Osteoblast (primary cell): Measurements from ENCODE around the gene ZNF784. TPM values are rescaled to one million over a fixed set of nuclear protein-coding genes. Genes with fewer than 3 reads are reported as not detected.

Experiments used
- DNase-seq: peaks from one replicate; pipeline ENCODE4 v3.0.0; 2011; ENCODE audit warnings: low spot score, mixed read lengths; ENCODE audit not compliant: insufficient read length; ENCODE audit errors: missing footprints
- H2AFZ ChIP-seq: 2 replicates; pipeline ENCODE4 v1.6.0; 2011; ENCODE audit warnings: mild to moderate bottlenecking, low read length
- H3K27ac ChIP-seq: 2 replicates; pipeline ENCODE4 v1.5.1; 2011; ENCODE audit warnings: mild to moderate bottlenecking, low read depth, low read length, moderate library complexity
- H3K27me3 ChIP-seq: 2 replicates; pipeline ENCODE4 v1.6.0; 2012; ENCODE audit warnings: mild to moderate bottlenecking, control low read depth, inconsistent platforms, low read length, moderate library complexity; ENCODE audit not compliant: insufficient read depth
- H3K36me3 ChIP-seq: 2 replicates; pipeline ENCODE4 v1.5.1; 2011; ENCODE audit warnings: mild to moderate bottlenecking, low read length, control low read depth, moderate library complexity; ENCODE audit not compliant: insufficient read depth
- H3K4me1 ChIP-seq: 2 replicates; pipeline ENCODE4 v1.5.1; 2011; ENCODE audit warnings: mild to moderate bottlenecking, low read length, control low read depth, moderate library complexity; ENCODE audit not compliant: insufficient read depth
- H3K4me2 ChIP-seq: 2 replicates; pipeline ENCODE4 v1.6.0; 2011; ENCODE audit warnings: mild to moderate bottlenecking, low read length; ENCODE audit not compliant: insufficient read depth
- H3K4me3 ChIP-seq: fragments of 200-600 bp; sonication (generic); 3 replicates; pipeline ENCODE4 v1.5.1; 2012; ENCODE audit warnings: mild to moderate bottlenecking, low read length, inconsistent platforms; ENCODE audit not compliant: insufficient read depth
- H3K79me2 ChIP-seq: 2 replicates; pipeline ENCODE4 v1.6.0; 2012; ENCODE audit warnings: mild to moderate bottlenecking, low read length, control low read depth, inconsistent platforms; ENCODE audit not compliant: insufficient read depth
- H3K9me3 ChIP-seq: 2 replicates; pipeline ENCODE4 v1.5.1; 2011; ENCODE audit warnings: low read depth, low read length, control low read depth
- H4K20me1 ChIP-seq: 2 replicates; pipeline ENCODE4 v1.6.0; 2012; ENCODE audit warnings: mild to moderate bottlenecking, low read length, control low read depth; ENCODE audit not compliant: insufficient read depth
- CTCF ChIP-seq: IDR thresholded peaks from 2 replicates; pipeline ENCODE4 v1.5.1; 2011; ENCODE audit warnings: mild to moderate bottlenecking, low read depth, low read length, moderate library complexity; ENCODE audit errors: extremely low read depth
- total RNA-seq: library from RNA; depleted of rRNA; stranded (reverse); fragments of >200 nt; gene quantifications from 2 replicates; pipeline ENCODE4 v1.2.3, GENCODE V29; 2012

ZNF784 gene
- total RNA-seq, 1 donor: 8.7 TPM

- Histone ChIP-seq H3K36me3 (peaks cover 39% of the 10 kb centered on the region), H2AFZ (no peak overlapping the region), H3K4me3 (no peak overlapping the region), H4K20me1 (peaks cover 75% of the 10 kb centered on the region), H3K4me1 (peaks cover 17% of the 10 kb centered on the region), H3K79me2 (peaks cover 87% of the 10 kb centered on the region), H3K27me3 (no peaks in the 10 kb centered on the region), H3K4me2 (no peak overlapping the region), H3K27ac (no peak overlapping the region), H3K9me3 (no peaks in the 10 kb centered on the region)
- TF ChIP-seq CTCF: no peak
- DNase-seq: no peak
These were observed 46.6 kb upstream of the ZNF784 start for GRCh38 chr19:55671054-55671378.

DNA sequence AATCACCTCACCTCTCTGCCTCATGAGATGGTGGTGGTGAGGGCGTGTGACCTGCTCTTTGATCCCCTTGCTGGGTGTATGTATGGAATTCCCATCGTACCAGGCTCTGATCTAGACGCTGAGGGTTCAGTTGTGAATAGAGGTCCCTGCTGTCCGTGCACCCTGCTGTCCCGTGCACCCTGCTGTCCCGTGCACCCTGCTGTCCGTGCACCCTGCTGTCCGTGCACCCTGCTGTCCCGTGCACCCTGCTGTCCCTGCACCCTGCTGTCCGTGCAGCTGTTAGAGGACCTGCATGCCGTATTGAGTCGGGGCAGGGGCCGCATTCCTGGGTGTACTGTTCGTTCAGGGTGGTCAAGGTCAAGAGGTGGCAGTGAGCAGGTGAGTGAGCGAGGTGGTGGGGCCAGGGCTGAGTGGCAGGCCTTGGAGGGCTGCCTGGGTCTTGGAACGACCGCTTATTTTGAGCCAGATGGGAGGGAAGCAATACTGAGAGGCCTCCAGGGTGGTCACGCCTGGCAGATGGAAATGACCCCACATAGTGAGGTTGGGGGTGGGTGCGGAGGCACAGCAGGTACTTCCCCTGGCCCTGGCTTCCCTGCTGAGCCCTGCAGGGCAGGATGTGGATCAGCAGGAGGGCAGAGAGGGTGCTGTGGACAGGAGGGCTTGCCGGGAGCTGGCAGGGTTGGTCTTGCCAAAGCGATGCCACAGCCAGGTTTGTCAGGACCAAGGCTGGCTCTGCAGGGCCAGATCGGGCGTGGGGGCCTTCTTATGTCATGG, 46.1 kb upstream of the ZNF784 start:
- no peak overlapping the region for H3K27ac ChIP-seq
- no peak overlapping the region for H2AFZ ChIP-seq
- no peak for TF ChIP-seq CTCF
- peak; percentile 92 for DNase-seq
- no peaks in the 10 kb centered on the region for H3K27me3 ChIP-seq
- H3K4me3 ChIP-seq: no peak overlapping the region
- H3K36me3 ChIP-seq: peaks cover 42% of the 10 kb centered on the region
- no peak overlapping the region for H3K4me2 ChIP-seq
- peaks cover 85% of the 10 kb centered on the region for H3K79me2 ChIP-seq
- peaks cover 14% of the 10 kb centered on the region for H3K4me1 ChIP-seq
- no peaks in the 10 kb centered on the region for H3K9me3 ChIP-seq
- peaks cover 73% of the 10 kb centered on the region for H4K20me1 ChIP-seq

DNA sequence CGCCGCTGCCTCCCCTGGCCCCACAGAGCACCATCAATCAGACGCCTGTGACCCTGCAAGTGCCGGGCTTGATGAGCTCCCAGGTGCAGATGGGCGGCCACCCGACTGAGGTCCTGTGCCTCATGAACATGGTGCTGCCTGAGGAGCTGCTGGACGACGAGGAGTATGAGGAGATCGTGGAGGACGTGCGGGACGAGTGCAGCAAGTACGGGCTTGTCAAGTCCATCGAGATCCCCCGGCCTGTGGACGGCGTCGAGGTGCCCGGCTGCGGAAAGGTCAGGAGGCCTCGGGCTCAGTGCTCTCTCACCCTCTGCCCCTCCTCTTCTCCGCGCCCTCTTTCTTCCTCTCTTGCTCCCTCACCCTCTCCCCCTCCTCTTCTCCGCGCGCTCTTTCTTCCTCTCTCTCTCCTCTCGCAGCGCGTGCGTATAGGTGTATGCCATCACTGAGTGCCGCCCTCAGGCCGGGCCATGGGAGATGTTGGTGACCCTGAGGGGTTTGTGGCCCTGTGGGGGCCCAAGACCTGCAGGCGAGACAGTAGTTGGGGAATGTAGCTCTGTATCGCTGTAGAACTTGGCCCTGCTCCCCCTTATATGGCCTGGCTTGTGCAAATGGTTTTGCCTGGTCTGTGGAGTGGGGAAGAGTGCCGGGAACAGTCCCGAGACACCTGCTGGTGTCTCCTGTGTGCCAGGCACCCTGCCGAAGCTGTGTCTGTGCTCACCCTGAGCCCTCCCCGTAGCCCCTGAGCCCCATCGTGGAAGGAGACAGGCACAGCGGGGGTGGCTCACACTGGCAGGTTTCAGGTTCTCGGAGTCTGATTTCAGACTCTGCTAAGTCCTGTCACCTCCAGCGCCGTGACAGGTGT, 45.3 kb upstream of the ZNF784 start:
- Histone ChIP-seq H3K4me1 (peaks cover 14% of the 10 kb centered on the region), H3K9me3 (no peaks in the 10 kb centered on the region), H3K27me3 (no peaks in the 10 kb centered on the region), H3K4me3 (no peak overlapping the region), H3K36me3 (peaks cover 46% of the 10 kb centered on the region), H3K4me2 (no peak overlapping the region), H3K79me2 (peaks cover 83% of the 10 kb centered on the region), H3K27ac (no peak overlapping the region), H2AFZ (no peak overlapping the region), H4K20me1 (peaks cover 75% of the 10 kb centered on the region)
- DNase-seq: no peak
- no peak for TF ChIP-seq CTCF

GRCh38 chr19:55668603-55669348, 44.4 kb upstream of the ZNF784 start:
- Histone ChIP-seq H3K79me2 (peaks cover 85% of the 10 kb centered on the region), H4K20me1 (peaks cover 83% of the 10 kb centered on the region), H3K4me3 (no peak overlapping the region), H3K27ac (no peak overlapping the region), H3K4me2 (no peak overlapping the region), H2AFZ (no peak overlapping the region), H3K4me1 (peaks cover 10% of the 10 kb centered on the region), H3K27me3 (no peaks in the 10 kb centered on the region), H3K36me3 (peaks cover 54% of the 10 kb centered on the region), H3K9me3 (no peaks in the 10 kb centered on the region)
- no peak for TF ChIP-seq CTCF
- no peak for DNase-seq
